ENCODE results near the gene COLGALT1.
"Not testable (repeated sequence)": the region's sequence is repeated elsewhere in the genome, so short reads cannot be mapped to it uniquely, and the experiment has no call there.

COLGALT1 gene

GRCh38 chr19:17560205-17560595 is 4.8 kb downstream of the COLGALT1 start:
- no peak for DNase-seq (ENCODE audit: low read depth)

GRCh38 chr19:17562097-17562496 is 6.6 kb downstream of the COLGALT1 start:
- DNase-seq (ENCODE audit: low read depth): no peak

GRCh38 chr19:17562561-17562960 is 7.1 kb downstream of the COLGALT1 start:
- DNase-seq (ENCODE audit: low read depth): no peak

GRCh38 chr19:17564781-17565180 is 9.3 kb downstream of the COLGALT1 start:
- DNase-seq (ENCODE audit: low read depth): no peak

- no peak for DNase-seq (ENCODE audit: low read depth)
These were observed 10.2 kb downstream of the COLGALT1 start for GRCh38 chr19:17565611-17566010.

- no peak for DNase-seq (ENCODE audit: low read depth)
These were observed 12.5 kb downstream of the COLGALT1 start for GRCh38 chr19:17567940-17568339.

GRCh38 chr19:17570291-17570690 is 14.8 kb downstream of the COLGALT1 start:
- not testable (repeated sequence) for DNase-seq (ENCODE audit: low read depth)

- DNase-seq (ENCODE audit: low read depth): no peak
These were observed 15.3 kb downstream of the COLGALT1 start for GRCh38 chr19:17570791-17571190.

- DNase-seq (ENCODE audit: low read depth): no peak
These were observed 17.2 kb downstream of the COLGALT1 start for GRCh38 chr19:17572638-17573037.

GRCh38 chr19:17575871-17576757 is 20.7 kb downstream of the COLGALT1 start:
- no peak for DNase-seq (ENCODE audit: low read depth)

- DNase-seq (ENCODE audit: low read depth): no peak
These were observed 21.5 kb downstream of the COLGALT1 start for GRCh38 chr19:17576758-17577456.

GRCh38 chr19:17577457-17578097 is 22.1 kb downstream of the COLGALT1 start:
- no peak for DNase-seq (ENCODE audit: low read depth)

- no peak for DNase-seq (ENCODE audit: low read depth)
These were observed 24.3 kb downstream of the COLGALT1 start for GRCh38 chr19:17579661-17580244.

- no peak for DNase-seq (ENCODE audit: low read depth)
These were observed 25.2 kb downstream of the COLGALT1 start for GRCh38 chr19:17580470-17581144.

- no peak for DNase-seq (ENCODE audit: low read depth)
These were observed 25.9 kb downstream of the COLGALT1 start for GRCh38 chr19:17581211-17581874.

GRCh38 chr19:17582613-17583012 is 27.2 kb downstream of the COLGALT1 start:
- no peak for DNase-seq (ENCODE audit: low read depth)

- DNase-seq (ENCODE audit: low read depth): no peak
These were observed 28.7 kb downstream of the COLGALT1 start for GRCh38 chr19:17584132-17584531.

- DNase-seq (ENCODE audit: low read depth): not testable (repeated sequence)
These were observed 29.9 kb downstream of the COLGALT1 start for GRCh38 chr19:17585395-17585794.

- no peak for DNase-seq (ENCODE audit: low read depth)
These were observed 35.4 kb downstream of the COLGALT1 start for GRCh38 chr19:17590866-17591265.

GRCh38 chr19:17594296-17594695 is 38.8 kb downstream of the COLGALT1 start:
- not testable (repeated sequence) for DNase-seq (ENCODE audit: low read depth)

GRCh38 chr19:17598063-17598462 is 42.6 kb downstream of the COLGALT1 start:
- DNase-seq (ENCODE audit: low read depth): not testable (repeated sequence)
